Stimulated activated CD4-positive, alpha-beta T cell treated with anti-CD3 and anti-CD28 coated beads, TNF-alpha, amount 100 ng/mL, for 1 hour (primary cell): ENCODE data around the gene JAML.

Experiments used
- DNase-seq, 3 donors: peaks; one replicate each; pipeline ENCODE4 v3.0.0-alpha.2; 2020; ENCODE audit warnings: low read depth in 3 of 3, low spot score in 1 of 3

Gene JAML

DNA sequence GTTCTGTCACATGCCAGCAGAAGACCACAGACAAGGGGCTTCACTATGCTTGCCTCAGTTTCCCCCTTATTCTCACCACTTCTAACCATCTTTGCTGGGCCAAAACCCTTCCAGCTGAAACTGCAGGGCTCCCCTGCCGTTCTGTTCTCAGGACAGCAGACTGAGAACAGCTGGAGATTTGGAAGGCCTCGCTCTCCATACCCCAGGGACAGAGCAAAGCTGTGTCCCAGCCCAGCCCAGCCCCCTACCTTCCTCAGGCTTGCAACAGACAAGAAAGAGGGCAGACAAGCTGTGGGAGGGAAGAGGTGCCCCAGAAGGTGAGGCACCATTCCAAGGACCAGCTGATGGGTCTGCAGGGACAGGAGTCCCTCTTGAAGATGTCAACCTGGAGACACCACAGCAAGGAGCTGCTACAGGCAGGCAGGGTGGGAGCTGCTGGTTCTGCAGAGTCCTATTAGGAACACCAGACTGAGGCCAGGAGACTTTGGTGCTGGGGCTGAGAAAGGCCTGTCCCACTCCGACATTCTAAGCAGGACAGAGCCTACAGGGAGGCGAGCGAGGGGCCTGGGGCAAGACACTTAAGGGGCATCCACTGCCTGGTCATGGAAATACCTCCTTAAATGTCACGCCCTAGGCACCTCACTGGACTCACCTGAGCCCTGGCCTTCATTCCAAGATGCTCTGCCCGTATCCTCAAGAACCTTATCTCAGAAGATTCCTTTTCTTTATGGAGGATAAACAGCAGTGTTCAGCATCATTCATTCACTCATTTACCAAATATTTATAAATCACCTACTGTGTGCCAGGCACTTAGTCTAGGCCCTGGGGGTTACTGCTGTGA is 55.3 kb downstream of the JAML start:
- no peak for DNase-seq

GRCh38 chr11:118168751-118169150 is 56.1 kb downstream of the JAML start:
- no peak for DNase-seq

DNA sequence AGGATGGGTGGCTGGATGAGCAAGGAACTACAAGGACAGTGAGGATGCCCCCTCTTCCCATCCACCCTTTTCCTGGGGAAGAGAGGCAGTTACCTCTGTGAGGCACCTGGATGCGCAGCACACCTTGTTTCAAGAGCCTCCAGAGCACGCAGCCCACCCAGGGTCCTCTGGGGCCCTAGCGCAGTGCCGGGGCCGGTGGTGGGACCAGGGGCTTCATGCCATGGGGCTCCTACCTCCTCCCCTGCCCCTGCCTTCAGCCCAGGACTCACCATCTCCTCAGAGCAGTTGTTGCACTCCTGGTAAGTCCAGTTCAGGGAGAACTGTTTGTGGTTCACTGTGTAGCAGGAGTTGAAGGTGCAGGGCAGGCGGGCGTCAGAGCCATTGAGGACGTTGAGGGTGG is 56.5 kb downstream of the JAML start:
- DNase-seq: no peak

DNA sequence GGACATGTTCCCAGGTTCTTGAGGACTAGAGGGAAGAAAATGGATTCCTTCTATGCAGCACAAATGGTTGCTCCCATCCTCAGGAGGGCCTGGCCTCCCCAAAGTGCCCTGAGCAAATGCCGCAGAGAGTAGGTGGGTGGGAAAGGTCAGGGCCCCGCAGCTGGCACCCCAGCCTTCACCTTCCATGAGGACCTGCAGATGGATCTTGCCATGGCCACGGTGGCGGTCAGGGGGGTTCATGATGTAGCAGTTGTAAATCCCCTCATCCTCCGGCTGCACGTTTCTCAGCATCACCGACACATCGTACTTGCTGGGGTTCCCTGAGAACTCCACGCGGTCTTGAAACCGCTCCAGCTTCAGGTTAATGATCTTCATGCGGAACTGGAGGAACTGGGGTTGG is 56.9 kb downstream of the JAML start:
- no peak for DNase-seq

GRCh38 chr11:118167253-118167652 is 57.6 kb downstream of the JAML start:
- DNase-seq: no peak

DNA sequence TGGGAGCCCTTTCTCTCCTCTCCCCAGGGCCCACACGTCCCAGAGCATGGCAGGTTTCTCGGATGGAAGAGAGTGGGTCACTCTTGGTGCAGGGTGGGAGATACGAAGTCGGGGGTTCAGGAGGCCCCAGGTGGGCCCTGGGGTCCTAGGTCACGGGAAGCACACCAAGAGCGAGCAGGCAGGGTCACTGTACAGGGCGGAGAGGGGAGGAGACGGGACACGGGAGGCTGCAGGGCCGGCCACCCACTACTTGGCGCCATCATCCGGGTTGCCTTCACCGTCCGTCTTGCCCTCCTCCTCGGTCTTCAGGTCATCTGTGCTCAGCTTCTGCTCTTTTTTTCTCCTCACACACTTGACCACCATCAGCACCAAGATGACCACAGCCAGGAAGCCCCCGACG is 58.2 kb downstream of the JAML start:
- no peak for DNase-seq

GRCh38 chr11:118164885-118165284 is 59.9 kb downstream of the JAML start:
- no peak for DNase-seq

- DNase-seq: no peak
These were observed 61.3 kb downstream of the JAML start for GRCh38 chr11:118163494-118163893.

- DNase-seq: no peak
These were observed 62.0 kb downstream of the JAML start for GRCh38 chr11:118162846-118163245.

GRCh38 chr11:118161786-118162185 is 63.0 kb downstream of the JAML start:
- no peak for DNase-seq

- DNase-seq: no peak
These were observed 67.5 kb downstream of the JAML start for GRCh38 chr11:118157186-118157895.

- no peak for DNase-seq
These were observed 68.2 kb downstream of the JAML start for GRCh38 chr11:118156531-118157185.

- DNase-seq: no peak
These were observed 68.9 kb downstream of the JAML start for GRCh38 chr11:118155776-118156530.

- DNase-seq: no peak
These were observed 70.2 kb downstream of the JAML start for GRCh38 chr11:118154641-118155040.

GRCh38 chr11:118153976-118154375 is 70.8 kb downstream of the JAML start:
- DNase-seq: no peak

GRCh38 chr11:118153516-118153915 is 71.3 kb downstream of the JAML start:
- no peak for DNase-seq

DNA sequence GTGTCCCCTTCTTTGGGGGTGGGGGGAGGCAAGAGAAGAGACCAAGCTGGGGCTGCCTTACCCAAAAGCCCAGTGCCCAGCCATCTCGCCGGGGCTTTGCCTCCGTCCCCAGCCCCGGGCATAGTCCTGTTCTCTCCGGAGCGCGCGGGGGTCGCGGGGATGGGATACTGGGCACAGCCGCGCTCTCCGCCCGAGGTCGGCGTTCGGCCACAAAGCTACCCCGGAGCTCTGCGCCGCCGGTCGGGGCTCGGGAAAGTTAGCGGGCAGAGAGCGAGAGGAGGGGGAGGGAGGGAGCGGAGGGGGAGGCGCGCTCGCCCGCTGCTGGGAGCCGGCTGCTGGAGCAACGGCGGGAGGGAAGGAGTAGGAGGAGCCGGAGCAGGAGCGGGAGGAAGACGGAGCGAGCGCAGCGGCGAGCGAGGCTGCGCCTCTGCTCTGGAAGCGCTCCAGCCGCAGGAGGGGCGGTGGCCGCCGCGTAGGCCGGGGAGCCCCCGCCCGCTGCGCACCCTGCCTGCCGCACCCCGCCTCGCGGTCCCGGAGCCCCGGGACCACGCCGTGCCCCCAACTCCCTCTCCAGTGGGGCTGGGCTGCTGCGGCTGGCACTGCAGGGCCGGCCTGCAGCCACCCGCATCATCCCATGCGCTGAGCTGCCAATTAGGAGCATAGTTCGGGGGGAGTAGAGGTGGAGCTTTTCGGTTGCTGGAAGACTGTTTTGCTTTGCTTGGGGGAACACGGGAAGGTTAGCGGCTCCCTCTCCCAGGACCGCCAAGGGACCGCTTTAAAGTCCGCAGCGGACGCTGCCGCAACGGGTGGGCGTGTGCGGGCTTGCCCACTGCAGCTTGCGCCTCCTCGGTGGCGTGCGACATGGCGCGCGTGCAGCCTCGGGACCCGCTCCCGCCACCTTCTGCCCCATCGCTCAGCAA is 72.0 kb downstream of the JAML start, which contains the start of gene SCN4B:
Gene SCN4B, minus strand, starts transcription at position 272 of the 920 bp plus-strand sequence. Its CDS starts 150 bp downstream, at position 122.
- DNase-seq: no peak

GRCh38 chr11:118152020-118152551 is 72.7 kb downstream of the JAML start:
- DNase-seq: no peak

- no peak for DNase-seq
These were observed 73.4 kb downstream of the JAML start for GRCh38 chr11:118151431-118151830.

DNA sequence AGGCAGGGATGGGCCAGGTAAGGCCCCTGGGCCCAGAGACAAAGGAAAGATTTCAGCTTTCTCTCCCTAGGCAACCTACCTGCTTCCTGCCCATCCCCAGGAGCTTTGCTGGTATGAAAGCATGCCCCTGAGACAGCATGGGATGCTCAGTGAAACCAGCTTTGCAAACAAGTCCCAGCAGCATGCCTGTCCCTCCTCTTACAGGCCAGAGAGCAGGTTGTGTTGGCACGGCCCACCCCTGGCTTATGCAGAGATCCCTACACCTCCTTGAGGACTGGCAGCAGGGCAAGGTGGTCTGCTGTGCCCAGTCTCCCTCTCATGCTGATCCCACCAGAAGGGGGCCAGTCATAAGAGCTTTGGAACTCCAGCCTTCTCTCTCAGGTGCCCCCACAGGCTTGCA is 75.3 kb downstream of the JAML start:
- no peak for DNase-seq
